HG03432 (cell line): Measurements from ENCODE around the gene RPA3.

Experiments used
- ATAC-seq: cut with Tn5 transposase; IDR thresholded peaks from one replicate; pipeline ENCODE4 v1.9.1; 2021; ENCODE audit warnings: mild to moderate bottlenecking, moderate library complexity; ENCODE audit not compliant: unreplicated experiment

The RPA3 gene

DNA sequence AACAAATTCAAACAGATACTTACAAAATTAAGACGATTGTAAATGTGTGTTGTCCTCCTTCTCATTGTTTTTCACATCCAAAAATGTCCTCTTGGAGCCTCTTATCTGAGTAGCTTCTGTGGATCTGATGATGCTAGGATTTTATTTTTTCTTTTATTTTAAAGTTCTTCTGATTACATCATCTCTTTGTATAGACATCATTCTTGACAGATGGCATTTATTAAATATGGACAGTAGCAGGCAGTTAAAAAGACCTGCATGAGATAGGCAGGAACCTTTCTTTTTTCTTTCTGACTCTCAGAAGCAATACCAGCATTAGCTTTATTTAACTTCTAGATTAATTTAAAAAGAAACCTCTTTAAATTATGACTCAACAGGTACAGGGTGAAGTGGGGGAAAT lies at the start of gene RPA3:
RPA3 (minus strand) TSS at position 116 of the 400 bp plus-strand sequence. CDS start 78,189 bp downstream, outside the sequence.
- ATAC-seq, result no peak

DNA sequence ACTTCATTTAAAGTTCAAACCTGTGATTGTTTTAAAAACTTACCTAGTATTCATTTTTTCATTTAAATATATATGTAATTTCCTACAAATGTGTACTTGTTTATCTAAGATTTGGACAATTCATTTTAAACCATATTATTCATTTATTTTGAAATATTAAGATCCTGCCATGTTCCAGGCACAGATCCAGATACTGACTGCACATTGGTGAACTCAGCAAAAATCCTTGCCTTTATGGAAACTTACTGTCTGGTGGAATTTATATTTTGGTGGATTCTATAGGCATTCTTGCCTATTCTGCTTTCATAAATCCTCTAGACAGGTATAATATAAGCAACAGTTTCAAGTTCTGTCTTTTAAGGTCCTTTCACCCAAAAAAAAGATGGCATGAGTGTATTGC lies 48.3 kb upstream of the RPA3 start:
- ATAC-seq, result no peak

DNA sequence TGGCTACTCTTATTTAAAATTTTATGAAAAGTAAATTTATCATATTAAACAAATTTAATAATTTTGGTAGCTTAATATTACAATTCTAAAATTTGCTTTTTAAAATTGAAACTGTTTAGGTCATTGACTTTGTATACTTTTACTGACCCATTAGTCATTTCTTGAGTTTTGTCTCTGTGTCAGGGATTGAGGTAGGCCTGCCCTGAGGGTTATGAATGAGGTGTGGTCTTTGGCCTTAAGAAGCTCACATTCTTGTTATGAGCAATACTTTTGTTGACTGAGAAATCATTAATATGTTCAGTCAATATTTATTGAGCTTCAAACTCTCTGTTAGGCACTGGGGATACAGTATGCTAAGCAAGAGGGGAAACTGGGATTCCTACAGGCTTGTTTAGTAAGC lies 47.0 kb upstream of the RPA3 start:
- peak; percentile 81 for ATAC-seq

DNA sequence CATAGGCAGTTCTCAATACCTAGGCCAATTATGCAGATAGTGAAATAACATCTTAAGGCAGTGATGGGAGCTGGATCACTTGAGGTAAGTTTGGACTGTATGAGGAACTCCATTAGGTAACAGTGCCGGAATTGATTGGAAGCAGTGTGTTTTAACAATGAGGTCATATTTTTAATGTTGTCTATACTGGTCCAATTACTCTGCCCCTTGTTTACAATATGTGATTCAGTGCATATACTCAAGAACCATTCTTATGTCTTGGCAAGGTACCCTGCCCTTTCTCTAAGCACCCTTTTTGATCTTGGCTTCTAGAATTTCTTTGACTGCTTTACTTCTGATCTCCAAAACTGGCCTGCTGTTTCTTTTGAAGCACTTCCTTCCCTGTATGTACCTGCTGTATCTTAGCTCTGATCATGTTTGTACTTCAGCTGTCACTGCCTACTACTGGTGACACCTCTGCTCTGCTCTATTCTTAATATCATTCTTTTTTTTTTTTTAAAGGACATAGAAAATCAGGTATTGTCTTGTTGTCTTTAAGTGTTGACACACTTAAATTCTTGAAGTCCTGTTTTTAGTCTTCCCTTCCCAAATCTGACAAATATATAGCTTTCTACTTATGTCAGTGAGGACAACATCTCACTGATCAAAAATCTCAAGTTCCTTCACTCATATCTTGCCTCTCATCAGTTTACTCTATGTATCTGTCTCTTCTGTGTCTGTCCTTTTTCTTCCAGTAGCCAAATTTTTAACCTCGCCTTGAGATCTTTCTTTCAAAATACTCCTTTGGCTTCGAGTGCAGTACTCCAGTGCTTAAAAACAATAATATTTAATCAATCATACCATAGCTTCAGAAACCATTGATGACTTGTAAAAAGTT lies 46.4 kb upstream of the RPA3 start:
- ATAC-seq, result no peak

DNA sequence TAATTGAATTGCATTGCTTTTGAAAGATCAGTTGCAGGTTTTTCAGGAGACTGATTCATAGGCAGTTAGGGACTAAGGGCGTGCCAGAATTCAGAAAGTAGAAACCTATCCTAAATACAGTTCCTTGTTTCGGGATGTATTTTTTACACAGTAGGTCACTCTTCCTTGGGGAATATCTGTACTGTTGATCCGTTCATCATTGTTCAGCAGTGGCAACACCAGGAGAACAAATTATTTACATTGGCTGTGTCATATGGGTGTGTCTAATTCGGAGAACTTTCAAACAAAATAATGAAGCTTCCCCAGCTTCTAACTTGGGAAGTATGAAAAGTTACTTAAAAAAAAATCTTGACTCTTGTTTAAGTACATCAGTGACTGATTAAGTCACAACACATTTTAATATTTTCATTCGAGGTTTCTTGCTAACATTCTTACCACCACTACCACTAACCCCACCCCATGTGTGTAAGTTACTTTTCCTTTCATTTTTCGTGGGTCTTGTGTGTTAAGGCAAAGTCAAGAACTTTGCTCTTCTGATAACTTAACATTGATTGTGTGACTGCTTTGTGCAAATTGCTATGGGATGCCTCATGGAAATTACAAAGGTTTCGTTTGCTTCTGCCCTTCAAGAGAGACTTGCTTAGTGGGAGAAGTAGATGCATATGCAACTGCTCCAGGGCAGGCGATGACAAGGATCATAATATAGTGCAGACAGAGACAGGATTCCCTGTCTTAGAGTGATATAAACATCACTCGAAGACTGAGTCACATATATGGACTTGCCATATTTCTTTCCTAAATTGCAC lies 43.8 kb upstream of the RPA3 start:
- peak; percentile 67 for ATAC-seq

DNA sequence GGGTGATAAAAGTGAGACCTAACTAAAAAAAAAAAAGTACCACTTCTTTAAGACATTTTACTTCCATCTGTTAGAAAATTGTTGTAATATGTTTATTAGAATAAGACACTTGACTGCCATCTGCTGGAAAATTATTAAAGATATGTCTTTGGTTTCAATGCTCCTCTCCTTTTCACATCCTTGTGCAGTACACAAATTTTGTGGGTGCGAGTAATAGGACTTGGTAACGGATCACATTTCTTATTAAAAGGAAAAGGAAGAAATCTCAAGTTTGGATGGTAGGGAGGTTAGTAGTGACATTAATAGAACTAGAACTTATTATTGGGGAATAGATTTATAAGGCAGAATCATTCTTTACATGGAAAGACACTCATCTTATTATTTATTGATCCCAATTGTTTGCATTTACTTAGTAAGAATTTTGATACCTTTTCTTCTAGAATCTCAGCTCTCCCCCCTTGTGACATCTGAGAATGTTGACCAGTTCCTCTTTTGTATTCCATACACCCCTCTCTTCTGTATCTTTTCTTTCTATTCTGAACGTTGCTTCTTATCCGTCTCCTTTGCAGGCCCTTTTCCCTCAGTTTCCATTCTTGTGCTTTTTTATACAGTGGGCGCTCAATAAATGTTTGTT lies 43.0 kb upstream of the RPA3 start:
- no peak for ATAC-seq

DNA sequence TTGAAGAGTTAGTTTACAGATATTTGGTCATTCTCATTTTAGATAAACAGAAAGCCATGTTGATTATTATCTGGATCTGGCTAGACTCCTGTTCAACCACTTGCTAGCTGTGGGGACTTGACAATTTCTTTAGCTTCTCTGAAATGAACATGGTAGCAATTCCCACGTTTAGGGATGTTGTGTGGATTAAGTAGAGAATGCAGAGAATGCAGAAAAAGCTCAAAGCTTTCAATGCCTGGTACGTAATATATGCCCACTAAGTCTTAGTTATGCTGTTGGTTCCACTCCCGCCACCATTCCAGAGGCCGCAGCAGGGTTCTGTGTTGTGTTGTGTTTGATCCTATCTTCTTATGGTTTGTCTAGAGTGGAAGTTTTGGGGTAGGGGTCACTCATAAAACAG lies 39.2 kb upstream of the RPA3 start:
- no peak for ATAC-seq

DNA sequence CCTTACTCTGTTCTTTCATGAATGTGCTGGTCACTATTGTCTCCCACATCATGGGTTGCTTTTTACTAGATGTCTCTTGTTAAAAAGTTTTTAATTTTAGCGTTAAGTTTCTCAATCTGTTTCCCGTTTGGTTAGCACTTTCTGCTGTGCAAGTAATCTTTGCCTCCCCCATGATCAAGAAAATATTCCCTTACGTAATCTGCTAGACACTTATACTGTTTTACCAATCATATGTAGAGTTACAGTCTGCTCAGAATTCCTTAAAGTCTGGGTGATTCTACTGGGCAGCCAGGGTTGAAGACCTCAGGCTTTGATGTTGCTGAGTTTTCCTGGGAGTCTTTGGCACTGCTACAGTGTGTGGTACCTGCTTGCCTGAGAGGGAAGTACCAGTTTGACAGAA lies 38.2 kb upstream of the RPA3 start:
- no peak for ATAC-seq

DNA sequence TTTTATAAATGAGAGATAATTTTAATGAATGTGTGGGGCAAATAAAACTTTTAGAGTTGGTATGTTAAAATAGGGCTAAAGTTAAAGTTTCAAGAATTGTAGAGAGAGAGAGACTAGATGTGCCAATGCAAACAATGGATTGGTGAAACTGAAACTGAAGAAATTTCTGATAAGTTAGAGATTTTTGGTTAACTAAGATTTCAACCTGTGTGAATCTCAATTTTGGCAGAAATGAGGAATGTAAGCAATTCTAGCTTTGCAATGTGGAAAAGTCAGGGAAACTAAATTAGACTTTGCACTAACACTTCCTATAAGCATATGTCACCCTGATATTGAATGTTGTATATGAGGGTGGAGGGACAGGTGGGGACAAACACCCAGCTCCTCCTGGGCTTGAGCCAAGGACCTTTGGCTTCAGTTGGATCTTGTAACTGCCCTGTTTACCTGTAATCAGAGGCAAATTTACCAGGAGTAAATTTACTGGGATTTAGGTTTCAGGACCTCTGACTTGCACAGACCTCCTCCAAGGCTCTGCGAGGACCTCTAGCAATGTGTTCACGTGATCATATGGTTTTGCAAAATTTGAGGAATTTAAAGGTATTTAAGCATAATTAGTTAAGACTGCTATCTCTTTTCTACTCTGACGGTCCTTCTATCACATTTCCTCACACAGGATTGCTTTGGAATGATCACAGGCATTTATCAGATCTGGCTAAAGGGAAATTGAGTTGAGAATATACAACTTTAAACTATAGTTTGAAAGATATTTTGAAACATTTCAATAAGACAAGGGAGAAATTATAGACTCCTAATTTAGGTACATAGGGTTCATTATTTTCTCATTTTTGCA lies 33.1 kb upstream of the RPA3 start:
- no peak for ATAC-seq

DNA sequence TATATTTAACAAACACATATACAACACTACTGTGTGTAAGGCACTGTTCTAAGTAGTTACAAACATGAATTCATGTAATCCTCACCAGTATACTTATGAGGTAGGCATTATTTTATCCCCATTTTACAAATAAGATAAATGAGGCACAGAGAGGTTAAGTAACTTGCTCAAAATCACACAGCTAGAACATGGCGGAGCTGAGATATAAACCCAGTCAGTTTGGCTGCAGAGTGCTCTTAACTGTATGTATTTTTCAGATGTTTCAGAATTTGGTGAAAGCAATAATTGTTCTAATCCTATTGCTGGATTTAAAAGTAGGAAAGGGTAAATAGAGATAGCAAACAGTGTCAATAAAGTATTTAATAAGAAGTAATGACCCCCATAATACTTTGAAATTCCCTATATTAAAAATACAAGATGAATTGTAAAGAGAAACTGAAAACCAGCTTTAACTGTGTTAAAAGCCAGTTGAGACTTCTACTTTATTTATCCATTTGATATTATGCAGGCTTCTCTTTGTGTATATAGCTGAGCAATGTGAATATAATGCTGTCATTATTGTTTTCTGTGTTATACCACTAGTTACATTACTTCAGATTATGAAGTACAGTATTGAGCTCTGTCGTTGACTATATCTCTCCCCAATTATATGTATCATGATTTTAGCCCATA lies 32.3 kb upstream of the RPA3 start:
- no peak for ATAC-seq

DNA sequence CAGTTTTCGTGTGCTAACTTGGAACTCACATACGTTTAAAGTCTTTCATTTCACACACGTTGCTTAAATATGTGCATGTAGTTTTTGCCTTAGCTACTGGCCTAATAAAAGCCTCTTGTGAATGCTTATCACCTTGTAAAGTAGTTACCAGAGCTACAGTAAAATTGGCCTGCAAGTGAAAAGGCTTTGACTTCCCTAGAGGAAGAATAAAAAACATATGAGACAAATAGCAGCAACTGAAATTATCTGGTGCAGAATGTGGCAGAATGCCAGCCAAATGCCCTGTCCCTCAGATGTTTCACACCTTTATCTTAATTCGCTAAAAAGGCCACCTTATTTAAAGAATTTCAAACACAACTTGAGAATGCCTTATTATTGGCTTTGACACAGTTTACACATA lies 28.1 kb upstream of the RPA3 start:
- no peak for ATAC-seq

DNA sequence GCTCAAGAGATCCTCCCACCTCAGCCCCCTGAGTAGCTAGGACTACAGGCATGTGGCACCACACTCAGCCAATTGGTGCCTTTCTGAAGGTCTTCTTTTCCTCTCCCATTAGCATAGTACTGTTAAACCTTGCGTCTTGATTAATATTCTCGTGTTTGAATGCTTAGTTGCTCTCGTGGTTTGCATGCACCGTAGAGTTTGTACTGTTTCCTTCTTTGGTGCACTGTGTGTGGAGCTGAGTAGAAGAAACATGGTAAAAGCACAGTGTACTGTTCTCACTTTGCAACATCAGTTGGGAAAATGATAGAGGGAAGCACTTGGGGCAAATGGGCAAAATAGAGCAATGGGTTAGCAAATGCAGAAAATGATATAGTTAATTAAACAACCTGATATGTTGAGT lies 27.6 kb upstream of the RPA3 start:
- ATAC-seq, result no peak

DNA sequence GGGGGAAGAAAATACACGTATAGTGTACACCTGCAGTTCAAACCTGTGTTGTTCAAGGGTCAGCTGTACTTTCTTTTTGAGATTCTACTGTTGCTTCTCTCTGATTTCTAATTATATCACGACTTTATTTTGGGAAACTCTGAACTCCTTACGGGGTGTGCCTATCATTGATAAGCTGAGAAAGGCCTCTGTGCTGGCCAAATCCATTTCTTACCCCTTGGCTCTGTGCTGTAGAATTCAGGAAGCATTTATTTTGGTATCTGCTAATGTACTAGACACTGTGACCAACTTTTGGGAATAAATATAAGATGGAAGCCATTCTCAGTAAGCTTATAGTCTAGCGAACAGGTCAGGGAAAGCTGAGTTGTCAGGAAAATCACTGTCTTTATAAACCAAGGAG lies 26.9 kb upstream of the RPA3 start:
- no peak for ATAC-seq

DNA sequence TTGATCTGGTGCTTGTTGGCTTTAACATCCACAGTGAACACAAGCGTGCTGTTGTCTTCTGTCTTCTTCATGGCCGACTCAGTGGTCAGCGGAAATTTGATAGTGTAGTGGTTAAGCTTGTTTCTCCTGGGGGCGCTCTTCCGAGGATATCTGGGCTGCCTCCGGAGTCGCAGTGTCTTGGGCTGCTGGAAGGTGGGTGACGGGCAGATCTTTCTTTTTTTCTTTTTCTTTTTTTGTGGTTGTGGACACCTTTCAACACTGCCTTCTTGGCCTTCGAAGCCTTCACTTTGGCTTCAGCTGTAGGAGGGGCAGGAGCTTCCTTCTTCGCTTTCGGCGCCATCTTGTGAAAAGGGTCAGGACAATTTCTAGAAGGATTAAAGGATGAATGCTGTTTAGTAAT lies 23.8 kb upstream of the RPA3 start:
- ATAC-seq, result no peak

DNA sequence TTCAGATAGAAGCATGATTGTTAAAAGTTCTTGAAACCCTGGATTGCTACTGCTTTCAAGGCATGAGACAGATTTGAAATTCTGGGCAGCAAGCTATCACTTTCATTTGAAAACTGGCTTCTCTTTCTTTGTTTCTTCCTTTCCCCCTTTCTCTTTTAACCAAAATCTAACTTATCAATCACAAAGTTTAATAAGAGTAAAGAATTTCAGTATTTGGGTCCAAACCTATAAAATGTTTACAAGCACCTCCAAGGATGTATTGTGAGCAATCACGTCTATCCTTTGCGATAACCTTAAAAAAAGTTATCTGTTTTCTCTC lies 21.6 kb upstream of the RPA3 start:
- ATAC-seq, result no peak

DNA sequence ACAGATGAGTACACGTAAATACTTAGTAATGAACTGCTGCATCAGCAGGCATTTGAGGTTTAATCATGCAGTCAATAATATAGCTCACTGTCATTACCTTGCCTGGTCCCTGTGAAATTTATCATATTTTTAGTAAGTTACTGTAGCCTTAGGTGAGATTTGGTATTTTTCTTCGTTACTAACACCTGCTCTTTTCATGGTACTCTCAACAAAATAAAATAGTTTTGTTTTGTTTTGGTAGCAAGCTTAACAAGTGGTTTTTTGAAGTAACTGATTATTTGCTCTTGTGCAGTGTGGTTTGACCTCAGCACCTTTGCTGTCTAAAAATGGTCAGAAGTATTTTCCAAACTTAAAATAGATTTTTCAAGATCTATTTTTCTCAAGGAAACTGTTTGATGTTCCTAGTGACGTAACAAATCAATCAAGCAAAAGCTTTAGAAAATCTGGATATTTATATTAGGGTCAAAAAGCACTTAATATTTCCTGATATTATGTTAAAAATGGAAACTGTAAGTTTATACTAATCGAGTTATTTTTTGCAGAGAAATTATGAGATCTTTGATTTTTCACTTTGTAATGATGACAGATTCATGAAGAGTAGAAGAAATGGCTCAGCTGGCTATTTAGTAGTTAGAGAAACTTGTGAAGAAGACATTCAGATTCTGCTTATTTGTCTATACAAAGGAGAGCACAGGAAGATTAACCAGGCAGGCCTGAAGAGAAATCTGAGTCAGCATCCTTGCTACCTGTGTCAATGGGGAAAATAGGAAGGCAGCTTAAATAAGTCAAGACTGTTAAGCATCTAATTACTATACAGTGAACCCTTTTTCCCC lies 21.0 kb upstream of the RPA3 start:
- ATAC-seq, result peak; percentile 75

DNA sequence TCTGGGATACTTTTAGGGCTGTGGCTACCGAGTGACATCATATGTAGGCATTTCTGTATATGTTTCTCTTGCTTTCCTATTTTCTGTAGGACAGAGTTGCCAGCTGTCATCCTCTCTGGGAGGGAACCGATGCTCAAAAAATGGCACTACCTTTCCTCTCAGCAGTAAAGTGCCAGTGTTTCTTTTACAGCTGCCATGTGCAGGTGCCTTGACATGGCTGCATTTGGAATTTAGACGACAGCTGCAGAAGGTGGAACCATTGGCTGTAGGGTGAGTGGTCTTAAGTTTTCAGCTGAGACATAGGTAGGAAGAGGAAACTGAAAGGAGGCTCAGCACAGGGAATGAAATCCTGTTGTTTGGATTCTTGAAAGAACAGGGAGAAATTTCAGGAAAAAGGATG lies 20.2 kb upstream of the RPA3 start:
- no peak for ATAC-seq

DNA sequence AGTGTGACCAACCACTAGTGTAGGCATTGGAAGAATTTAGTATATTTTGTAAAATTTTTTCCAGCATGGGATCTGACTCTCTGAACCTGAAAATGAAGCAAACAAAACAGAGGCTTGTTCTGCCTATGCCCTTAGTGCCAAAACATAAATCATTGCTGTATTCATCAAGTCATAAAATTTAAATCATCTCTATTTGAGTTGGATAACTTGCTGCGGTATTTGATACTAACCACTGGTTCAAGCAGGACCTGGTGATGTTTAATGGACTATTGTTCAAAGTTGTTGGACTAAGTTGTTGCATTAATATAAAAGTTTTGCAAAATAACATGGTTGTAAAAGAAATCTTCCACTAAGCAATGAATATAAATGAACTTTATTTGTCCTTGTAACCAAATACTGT lies 19.8 kb upstream of the RPA3 start:
- ATAC-seq, result no peak

DNA sequence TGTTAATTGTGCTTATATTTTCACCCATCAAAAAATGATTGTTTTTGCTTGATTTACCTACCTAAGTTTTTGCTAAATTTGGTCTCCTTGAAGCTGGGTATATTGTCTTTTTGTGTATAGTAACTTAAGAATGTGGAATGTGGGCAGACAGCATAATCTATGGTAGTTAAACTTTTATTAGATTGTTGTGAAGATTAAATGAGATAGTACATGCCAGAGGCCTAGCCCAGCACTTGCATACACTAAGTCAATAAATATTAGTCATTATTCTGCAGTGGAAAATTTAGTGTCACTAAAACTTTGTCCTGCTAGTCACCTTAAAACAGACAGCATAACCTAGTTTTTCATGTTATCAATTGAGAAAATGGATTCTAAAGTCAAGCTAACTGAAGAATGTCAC lies 19.3 kb upstream of the RPA3 start:
- ATAC-seq, result no peak

DNA sequence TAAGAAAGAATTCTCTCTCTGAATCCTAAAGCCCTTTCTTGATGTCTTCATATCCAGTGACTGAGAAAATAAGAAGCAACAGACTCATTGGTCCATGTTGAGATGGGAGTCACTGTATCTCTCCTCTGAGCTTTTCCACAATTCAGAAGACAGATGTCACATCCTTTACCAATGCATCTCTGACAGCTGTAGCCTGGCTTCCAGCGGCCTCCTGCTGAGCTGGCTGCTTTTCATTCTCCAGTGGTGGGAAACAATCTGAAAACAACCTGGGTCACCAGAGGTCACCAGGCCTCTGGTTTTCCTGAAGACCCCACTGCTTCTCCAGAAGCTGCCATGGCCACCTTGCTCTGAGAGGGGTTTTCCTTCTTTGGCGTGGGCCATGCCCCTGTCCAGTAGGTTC lies 18.3 kb upstream of the RPA3 start:
- ATAC-seq, result no peak
